Measurements from ENCODE around the gene ACTR6.

Gene ACTR6

DNA sequence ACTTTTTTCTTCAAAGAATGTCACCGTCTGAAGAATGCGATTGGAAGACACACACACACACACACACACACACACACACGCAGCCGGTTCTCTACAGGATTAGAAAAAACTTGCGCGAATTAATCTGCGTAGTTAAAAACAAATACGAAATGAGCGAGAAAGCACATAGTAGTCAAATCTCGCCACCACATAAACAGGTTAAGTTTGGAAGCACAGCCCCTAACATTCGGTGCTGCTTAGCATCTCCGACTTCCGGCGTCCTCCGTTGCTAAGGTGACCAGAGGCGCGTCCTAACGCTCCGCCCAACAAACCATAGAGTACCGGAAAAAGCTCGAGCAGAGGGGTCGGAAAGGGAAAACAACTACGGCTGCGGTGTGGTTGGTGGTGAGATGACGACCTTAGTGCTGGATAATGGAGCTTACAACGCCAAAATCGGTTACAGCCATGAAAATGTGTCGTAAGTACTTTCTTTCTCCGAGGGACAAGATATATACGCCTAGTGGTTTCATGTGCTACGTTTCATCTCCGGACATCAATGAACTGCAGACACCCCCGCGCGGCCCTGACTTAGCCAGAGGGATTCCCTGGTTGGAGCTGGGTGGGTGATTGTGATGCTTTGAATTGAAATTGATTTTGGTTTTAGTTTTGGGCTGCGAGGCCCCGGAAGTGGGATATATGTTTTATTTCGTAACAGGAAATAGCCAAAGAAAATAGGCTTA lies at the start of gene ACTR6:
TSS of gene ACTR6 (plus strand) at position 353 of the 719 bp plus-strand sequence. CDS start at position 390, 37 bp downstream.
- TF ChIP-seq, protein P1, sequence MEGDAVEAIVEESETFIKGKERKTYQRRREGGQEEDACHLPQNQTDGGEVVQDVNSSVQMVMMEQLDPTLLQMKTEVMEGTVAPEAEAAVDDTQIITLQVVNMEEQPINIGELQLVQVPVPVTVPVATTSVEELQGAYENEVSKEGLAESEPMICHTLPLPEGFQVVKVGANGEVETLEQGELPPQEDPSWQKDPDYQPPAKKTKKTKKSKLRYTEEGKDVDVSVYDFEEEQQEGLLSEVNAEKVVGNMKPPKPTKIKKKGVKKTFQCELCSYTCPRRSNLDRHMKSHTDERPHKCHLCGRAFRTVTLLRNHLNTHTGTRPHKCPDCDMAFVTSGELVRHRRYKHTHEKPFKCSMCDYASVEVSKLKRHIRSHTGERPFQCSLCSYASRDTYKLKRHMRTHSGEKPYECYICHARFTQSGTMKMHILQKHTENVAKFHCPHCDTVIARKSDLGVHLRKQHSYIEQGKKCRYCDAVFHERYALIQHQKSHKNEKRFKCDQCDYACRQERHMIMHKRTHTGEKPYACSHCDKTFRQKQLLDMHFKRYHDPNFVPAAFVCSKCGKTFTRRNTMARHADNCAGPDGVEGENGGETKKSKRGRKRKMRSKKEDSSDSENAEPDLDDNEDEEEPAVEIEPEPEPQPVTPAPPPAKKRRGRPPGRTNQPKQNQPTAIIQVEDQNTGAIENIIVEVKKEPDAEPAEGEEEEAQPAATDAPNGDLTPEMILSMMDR (IDR thresholded peaks at IDR 0.05), result peak in 1 of 2 experiments; percentile 20
- intact Hi-C loops (cut with DNase I; ENCODE audit: low total_unique reads), result no loop called here
- peak; percentile 96 for DNase-seq
- Histone ChIP-seq H3K4me3 (peak within 1 kb of the TSS; percentile 70 to 90), H3K27me3 (no peaks in the 10 kb centered on the region), H3K27ac (peak within 1 kb of the TSS; percentile 82 to 86), H3K36me3 (peaks cover 0 to 6% (median 0%) of the 10 kb centered on the region in 3 donors), H3K9me3 (no peaks in the 10 kb centered on the region), H3K4me1 (peaks cover 0 to 41% (median 19%) of the 10 kb centered on the region in 4 donors)

DNA sequence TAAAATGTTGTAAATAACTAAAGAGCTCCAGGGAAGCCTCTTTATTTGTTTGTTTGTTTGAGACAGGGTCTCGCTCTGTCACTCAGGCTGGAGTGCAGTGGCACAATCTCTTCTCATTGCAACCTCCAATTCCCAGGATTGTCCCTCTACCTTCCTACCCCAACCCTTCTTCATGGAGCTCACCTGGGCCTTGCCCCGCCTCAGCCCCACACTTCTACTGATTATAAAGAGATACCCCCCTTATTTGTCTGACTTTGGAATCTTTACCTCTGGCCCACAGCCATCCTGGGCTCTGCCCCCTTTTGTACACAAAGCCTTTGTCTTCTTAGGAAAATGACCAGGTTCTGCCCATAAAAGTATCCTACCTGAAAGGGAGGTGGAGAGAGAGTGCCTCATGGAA lies 48.8 kb upstream of the ACTR6 start:
- Histone ChIP-seq H3K27ac (no peak overlapping the region), H3K36me3 (no peaks in the 10 kb centered on the region), H3K27me3 (no peaks in the 10 kb centered on the region), H3K9me3 (no peaks in the 10 kb centered on the region), H3K4me3 (no peak overlapping the region), H3K4me1 (no peaks in the 10 kb centered on the region)
- TF ChIP-seq, protein P1 (IDR thresholded peaks at IDR 0.05), result no peak
- no peak for DNase-seq
- intact Hi-C loops (cut with DNase I; ENCODE audit: low total_unique reads), result loop anchor here (5.0 kb wide), 1 partner anchor 46 kb away; no protein-coding TSS in a partner anchor

DNA sequence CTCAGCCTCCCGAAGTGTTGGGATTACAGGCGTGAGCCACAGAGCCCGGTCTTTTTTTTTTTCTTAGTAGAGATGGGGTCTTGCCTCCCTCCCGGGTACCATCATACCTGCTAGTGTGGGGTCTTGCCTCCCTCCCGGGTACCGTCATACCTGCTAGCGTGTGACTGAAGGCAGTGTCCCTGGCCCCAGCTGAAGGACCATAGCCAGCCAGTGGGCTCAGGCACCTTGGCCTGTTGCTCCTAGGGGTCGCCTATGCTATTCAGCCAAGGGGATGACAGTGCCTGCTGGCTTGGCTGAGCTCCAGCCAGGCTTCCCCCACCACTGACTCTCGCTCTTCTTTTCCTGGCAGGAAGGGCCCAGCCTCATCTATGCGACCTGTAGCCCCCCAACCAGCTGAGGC lies 47.5 kb upstream of the ACTR6 start:
- Histone ChIP-seq H3K36me3 (no peaks in the 10 kb centered on the region), H3K4me1 (no peaks in the 10 kb centered on the region), H3K27me3 (no peaks in the 10 kb centered on the region), H3K4me3 (no peak overlapping the region), H3K27ac (no peak overlapping the region), H3K9me3 (no peaks in the 10 kb centered on the region)
- intact Hi-C loops (cut with DNase I; ENCODE audit: low total_unique reads), result loop anchor here (5.0 kb wide), 1 partner anchor 44 kb away; no protein-coding TSS in a partner anchor
- DNase-seq, result no peak
- TF ChIP-seq, protein P1 (IDR thresholded peaks at IDR 0.05), result no peak

DNA sequence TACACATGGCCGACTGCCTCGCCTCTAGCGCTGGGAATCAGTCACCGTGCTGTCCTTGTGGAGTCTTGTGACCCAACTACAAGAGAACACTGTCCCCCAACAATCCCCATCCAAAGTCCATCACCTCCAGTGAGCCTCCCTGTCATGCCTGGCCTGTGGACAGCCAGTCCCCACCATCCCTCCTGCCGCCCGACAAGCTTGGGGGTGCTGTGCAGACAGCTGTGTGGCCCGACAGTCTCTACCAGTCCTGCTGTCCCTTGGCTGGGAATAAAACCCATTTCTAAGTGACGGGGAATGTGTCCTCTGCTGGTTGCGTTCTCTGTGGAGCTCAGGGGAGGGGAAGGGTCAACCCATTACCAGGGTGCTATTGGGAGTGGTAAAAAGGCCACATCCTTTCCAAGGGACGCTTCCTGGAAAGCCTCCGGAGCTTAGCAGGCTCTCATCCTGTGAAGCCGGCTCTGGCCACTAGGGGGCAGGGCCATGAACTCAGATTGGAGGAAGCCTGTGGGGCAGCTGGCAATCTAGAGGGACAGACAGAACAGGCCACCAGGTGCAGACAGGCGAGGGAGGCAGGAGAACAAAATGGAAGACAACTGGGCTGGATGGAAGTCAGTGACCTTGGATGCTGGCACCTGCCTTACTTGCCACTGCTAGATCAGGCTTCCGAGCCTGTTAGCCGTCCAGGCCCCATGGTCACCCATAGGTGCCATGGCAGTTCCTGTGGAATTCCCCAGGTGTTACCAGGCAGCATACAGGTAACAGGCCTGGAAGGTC lies 46.0 kb upstream of the ACTR6 start:
- no peak overlapping the region for H3K27ac ChIP-seq
- H3K9me3 ChIP-seq, result no peaks in the 10 kb centered on the region
- H3K4me1 ChIP-seq, result no peaks in the 10 kb centered on the region
- TF ChIP-seq, protein P1 (IDR thresholded peaks at IDR 0.05), result peak; percentile 68 to 70
- DNase-seq, result peak; percentile 67 to 74
- intact Hi-C loops (cut with DNase I; ENCODE audit: low total_unique reads), result loop anchor here (5.0 kb wide), 1 partner anchor 43 kb away; no protein-coding TSS in a partner anchor
- peaks cover 0 to 8% (median 0%) of the 10 kb centered on the region in 3 donors for H3K36me3 ChIP-seq
- no peak overlapping the region for H3K4me3 ChIP-seq
- no peaks in the 10 kb centered on the region for H3K27me3 ChIP-seq

DNA sequence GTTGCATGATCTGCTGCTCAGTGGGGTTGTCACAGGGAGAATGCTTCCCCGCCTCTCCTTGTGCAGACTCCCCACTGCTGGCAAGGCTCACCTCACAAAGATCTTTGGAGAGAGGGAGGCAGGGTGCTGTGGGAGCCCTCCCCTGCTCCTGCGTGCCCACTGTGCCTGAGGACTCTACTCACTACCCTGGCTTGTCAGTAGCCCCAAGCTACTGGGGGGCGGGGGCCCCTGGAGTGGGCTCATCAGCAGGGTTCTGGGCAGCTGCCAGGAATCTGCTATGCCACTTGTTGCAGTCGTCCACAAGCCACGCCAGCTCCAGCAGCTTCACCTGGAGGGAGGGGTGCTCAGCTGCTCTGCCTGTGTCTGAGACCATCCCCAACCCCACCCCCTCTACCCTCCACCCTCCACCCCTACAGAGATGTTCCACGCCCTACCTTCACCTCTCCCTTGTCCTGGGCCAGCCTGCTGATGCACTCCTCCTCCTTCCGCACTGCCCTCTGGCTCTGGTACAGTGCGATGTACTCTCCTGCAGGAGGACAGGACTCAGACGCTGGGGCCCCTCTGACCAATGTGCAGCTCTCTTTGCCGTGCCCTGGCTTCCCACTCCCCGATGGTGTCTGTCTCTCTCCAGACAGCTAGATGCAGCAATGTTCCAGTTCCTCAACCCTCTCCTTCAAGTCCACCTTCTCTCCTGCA lies 43.7 kb upstream of the ACTR6 start:
- no peak overlapping the region for H3K4me3 ChIP-seq
- TF ChIP-seq, protein P1 (IDR thresholded peaks at IDR 0.05), result no peak
- no peak overlapping the region for H3K27ac ChIP-seq
- DNase-seq, result no peak
- no peaks in the 10 kb centered on the region for H3K27me3 ChIP-seq
- no peaks in the 10 kb centered on the region for H3K4me1 ChIP-seq
- intact Hi-C loops (cut with DNase I; ENCODE audit: low total_unique reads), result no loop called here
- H3K9me3 ChIP-seq, result no peaks in the 10 kb centered on the region
- peaks cover 0 to 8% (median 0%) of the 10 kb centered on the region in 3 donors for H3K36me3 ChIP-seq

Measured in tibial artery (tissue), 4 donors.